NCI-H748 (cell line): ENCODE results near the gene SRC.
A peak's percentile ranks its signal among the peaks of the same experiment; 100 is the strongest.

ENCODE experiments used
- DNase-seq: peaks from one replicate; lab custom pipeline; 2025; ENCODE audit not compliant: unreplicated experiment; lab: John Stamatoyannopoulos, UW

The SRC gene

DNA sequence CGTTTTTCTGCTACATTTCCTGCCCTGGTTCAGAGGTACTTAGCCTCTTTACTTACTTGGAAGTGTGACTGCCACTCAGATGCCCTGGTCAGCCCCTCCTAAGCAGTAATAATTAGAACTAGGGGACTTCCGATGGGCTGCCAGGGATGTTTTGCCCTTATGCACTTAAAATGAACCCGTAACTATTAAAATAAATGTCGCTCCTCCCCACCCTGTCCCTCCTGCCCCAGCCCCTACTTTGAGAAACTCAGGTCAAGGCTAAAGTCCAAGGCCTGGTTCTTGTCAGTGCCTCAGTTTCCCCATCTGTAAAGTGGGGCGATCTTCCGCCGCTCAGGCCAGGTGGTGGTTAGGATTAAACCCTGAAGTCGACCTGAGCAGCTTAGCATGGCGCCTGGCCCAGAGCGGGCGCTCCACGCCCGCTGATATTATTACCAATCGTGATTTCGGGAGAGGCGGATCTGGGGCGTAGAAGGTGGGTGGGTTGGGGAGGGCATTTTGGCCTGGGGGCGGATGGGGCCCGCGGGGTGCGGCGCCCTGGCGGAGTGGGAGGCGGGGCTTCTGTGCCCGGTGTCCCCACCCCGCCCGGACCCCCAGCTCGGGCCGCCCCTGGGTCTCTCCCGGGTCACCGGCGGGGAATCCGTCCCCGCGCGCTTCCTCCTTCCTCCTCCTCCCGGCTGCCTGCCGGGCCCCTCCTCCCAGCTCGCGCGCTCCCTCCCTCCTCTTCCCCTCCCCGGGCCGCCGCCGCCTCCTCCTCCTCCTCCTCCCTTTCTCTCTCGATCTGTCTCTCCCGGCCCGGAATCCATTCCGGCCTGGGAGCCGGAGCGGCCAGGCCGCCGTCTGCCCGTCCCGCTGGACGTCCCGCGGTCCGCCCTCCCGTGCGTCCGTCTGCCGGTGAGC, at the start of gene SRC:
Gene SRC, plus strand, starts transcription at position 802 of the 897 bp plus-strand sequence. CDS start 38,014 bp downstream, outside the sequence.
- DNase-seq: peak; percentile 78

DNA sequence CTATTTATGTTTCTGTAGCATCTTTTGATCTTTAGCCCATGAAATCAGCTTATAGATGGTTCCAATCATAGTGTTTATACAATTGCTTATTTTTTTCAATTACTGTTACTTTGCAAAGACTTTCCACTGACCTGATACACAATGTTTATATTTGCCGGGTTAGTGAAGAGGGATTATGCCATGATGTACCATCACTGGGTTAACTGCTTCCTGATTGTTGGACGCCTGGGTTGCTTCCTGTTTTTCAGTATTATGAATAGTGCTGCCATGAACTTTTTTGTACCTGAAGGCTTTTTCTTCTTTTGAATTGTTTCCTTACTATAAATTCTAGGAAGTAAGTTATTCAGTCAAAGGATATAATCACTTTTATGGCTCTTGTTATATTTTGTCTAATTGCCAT, 49.6 kb upstream of the SRC start:
- no peak for DNase-seq

DNA sequence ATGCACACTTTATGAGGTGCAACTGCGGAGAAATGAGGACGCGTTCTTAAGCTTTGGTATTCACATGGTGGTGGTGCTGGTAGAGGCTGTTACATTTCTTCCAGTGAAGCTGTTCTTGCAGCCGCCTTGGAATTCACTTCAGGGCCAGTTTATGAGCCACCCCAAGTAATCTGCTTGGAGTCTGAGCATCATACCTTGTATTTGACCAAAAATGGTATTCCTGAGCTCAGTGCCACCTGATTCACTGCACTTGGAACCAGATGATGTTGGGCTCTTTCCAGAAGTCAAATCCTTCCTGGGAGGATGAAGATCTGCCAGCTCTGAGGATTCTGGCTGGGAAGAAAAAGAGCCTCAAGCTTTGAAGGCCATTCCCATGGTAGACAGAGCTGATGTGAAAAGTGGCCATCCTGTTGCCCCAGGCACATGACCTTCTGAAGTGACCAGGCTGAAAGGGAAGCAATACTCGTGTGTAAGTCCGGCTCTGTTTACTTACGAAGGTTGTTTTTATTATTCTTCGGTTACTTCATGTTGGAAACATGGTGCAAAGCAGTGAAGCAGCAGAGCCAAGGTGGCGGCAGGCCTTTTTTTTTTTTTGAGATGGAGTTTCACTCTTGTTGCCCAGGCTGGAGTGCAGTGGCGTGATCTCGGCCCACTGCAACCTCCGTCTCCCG, 48.7 kb upstream of the SRC start:
- DNase-seq: no peak

DNA sequence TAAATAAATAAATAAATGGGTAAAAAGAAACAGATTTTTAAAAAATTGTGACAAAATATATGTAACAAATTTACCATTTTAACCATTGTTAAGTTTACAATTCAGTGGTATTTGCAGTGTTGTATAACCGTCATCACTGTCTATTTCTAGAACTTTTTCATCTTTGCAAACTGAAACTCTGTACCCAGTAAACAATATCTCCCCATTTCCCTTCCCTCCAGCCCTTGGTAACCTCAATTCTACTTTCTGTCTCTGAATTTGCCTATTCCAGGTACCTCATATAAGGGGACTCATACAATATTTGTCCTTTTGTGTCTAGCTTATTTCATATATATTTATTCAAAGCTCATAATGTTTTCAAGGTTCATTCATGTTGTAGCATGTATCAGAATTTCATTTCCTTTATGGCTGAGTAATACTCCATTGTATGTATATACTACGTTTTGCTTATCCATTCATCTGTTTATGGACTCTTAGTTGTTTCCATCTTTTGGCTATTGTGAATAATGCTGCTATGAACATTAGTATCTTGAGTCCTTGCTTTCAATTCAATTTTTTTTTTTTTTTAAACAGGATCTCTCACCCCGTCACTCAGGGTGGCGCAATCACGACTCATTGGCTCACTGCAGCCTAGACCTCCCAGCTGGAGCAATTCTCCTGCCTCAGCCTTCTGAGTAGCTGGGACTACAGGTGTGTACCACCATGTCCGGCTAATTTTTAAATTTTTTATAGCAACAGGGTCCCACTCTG, 47.6 kb upstream of the SRC start:
- DNase-seq: no peak

DNA sequence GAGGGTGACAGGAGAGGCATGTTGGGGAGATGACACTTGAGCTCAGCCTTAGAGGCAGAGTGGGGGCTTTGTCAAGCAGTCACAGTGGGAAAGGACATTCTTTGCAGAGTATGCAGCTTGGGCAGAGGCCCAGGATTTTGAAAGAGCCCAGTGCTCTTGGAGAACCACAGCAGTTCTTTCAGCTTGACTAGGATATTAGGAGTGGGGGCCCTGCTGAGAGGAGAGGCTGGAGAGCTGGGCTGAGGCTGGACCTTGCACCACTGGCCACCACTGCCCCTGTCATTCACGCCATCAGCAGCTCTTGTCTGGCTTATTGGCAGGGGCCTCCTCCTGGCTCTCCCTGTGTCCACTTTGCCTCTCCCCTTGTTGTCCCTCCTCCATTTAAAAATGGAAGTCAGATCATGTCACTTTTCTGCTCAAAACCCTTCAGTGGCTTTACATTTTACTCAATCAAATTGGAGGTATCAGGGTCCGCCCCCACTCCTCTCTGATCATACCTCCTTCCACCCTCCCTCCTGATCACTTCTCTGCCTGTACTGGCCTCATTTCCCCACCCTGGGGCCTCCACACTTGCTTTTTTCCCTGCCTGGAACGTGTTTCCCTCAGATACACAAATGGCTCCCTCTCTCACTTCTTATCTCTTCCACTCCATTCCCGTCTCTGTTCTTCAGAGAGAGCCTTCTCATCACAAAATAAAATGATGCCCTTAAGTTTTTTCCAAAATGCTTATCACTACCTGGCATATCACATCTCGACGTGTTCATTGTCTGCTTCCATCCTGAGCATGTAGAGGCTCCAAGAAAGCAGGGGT, 46.0 kb upstream of the SRC start:
- no peak for DNase-seq

DNA sequence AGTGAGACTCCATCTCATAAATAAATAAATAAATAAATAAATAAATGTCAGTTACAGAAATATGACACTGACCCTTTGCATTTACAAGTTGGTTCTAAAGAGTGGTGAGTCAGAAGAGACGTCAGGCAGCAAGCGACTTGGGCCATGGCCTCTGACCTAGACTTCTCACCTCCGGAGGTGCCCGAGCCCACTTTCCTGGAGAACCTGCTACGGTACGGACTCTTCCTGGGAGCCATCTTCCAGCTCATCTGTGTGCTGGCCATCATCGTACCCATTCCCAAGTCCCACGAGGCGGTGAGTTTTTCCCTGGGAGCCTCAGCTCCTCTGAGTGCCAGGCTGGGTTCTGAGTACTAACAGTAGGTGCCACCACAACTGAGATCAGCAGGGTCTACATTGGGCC, 44.8 kb upstream of the SRC start:
- no peak for DNase-seq

DNA sequence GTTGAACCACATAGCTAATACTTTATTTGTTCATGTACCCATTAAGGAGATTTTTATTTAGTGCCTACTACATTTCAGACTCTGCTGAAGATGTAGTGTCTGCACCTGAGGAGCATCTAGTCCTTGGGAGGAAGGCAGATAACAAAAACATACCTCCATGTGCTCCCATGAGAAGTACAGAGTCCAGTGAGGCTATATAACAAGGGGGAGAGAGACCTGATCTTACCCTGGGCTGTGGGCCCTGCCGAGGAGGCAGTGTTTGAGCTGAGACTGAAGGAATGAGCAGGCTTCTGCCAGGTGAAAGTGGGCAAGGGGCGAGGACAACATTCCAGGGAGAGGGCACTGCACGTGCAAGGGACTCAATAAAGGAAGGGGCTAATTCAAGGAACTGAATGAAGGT, 44.4 kb upstream of the SRC start:
- DNase-seq: no peak

DNA sequence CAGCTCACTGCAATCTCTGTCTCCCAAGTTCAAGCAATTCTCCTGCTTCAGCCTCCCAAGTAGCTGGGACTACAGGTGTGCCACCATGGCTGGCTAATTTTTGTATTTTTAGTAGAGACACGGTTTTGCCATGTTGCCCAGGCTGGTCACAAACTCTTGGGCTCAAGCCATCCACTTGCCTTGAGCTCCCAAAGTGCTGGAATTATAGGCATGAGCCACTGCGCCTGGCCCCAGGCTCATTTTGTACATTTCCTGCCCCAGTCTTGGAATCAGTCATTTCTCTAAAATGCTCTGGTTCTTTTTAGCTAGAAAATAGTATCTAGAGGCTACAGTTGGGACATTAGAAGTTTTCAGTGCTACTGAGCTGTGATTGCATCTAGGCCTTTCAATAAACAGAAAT, 43.0 kb upstream of the SRC start:
- no peak for DNase-seq

DNA sequence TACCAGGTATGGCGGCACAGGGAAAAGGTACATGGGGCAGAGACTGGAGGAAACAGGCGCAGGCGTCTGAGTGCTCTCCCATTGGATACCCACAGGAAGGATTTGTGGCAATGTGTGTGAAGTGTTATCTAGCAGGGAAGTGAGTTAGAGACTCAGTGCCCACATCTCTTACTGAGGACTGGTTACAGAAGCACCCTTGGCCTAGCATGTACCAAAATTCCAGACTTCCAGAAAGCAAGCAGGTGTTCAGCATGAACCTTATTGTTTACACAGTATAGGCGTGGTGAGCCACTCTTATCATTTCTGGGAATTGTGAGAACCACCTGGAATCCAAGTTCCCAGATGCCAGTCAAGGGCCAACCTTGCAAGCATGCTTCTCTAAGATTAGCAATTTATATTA, 42.3 kb upstream of the SRC start:
- peak; percentile 86 for DNase-seq

DNA sequence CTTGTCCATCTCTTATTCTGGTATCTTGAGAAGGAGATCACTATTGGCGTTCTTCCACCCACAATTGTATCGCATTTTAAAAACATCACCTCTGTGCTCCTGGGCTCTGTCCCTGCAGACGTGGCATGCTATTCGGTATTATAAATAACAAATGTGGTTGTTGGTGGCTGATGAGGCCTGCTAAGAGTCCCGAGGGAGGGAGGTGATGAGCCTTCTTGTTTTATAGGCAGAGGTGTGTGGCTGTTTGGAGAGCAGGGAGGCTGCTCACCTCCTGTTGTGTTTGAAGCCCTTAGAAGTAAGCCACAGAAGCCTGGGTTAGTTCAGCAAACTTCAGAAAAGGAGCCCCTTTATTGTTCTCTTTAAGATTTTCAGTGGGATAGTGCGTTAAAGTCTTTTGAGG, 40.9 kb upstream of the SRC start:
- DNase-seq: no peak

DNA sequence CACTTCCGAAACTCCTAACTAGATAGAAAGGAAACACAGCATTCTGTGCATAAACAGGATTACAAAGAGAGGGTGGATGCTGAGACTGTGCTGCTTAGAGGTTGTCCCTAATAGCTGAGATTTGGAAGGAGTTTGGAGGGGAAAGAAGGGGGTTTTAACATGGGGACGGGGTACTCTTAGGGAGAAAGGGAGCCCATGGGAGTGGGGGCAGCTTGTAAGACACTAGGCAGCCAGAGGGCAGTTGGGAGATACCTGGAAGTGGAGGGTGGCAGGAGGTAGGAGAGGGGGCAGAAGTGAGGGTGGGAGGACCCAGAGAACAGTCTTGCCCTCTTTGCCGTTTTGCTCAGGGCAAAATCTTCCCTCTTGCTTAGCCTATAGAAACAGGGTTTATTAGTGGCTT, 40.1 kb upstream of the SRC start:
- DNase-seq: no peak

DNA sequence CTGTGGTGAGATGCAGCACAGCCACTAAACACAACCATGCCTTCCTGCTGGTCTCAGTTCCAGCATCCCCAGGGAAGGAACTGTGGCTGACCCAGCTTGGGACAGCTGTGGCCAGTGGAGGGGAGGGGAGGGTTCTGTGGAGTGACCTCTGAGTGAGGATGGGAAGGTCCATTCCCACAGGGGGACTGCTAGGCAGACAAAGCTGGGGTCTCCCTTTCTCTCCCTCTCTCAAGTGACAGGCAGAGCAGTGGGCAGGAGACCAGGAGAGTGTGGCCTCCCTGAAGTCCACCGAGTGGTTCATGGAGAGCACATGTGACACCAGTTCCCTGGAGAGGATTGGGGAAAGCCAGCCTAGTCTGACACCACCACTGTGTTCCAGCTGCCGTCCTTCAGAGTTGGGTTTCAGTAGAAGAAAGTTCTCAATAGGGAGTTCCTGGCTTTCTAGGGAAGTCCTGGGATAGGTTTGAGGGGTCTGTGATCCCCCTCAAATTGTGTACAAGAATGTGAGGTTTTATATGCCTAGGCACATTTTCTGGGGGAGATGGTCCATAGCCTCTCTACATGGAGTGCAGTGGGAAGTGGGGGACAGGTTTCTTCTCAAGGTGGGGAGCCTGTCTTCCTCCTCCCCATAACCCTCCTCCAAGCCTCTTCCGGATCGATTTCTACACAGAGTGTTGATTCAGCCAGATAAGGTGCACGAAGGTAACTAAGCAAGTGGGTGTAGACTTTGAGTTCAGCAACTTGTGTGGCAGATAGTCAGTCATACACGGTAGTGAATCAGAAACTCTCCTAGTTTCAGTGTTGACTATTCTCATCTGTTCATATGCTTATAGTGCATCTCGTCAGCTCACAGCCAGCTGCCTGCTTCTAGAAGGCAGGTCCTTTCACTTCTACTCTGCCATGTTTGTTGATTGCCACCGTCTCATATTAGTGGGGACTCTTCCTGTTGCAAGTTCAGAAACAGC, 37.6 kb upstream of the SRC start:
- DNase-seq: no peak

DNA sequence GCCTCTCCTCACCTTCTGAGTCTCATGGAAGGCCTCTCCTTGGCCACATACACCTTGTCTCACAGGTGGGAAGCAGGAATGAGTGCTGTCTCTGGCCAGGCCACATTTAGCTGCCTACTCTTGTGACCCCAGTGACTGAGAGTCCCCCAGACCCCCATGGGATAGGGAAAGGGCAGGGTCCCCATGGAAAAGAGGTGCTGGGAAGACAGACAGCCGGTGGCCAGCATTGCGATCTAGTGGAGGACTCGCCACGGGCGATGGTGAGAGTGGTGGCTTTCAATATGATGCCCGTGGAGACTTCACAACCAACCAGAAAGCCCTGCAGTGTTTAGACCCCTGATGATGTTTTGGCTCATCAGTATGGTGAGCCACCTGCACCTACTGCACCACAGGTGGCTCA, 36.6 kb upstream of the SRC start:
- no peak for DNase-seq

DNA sequence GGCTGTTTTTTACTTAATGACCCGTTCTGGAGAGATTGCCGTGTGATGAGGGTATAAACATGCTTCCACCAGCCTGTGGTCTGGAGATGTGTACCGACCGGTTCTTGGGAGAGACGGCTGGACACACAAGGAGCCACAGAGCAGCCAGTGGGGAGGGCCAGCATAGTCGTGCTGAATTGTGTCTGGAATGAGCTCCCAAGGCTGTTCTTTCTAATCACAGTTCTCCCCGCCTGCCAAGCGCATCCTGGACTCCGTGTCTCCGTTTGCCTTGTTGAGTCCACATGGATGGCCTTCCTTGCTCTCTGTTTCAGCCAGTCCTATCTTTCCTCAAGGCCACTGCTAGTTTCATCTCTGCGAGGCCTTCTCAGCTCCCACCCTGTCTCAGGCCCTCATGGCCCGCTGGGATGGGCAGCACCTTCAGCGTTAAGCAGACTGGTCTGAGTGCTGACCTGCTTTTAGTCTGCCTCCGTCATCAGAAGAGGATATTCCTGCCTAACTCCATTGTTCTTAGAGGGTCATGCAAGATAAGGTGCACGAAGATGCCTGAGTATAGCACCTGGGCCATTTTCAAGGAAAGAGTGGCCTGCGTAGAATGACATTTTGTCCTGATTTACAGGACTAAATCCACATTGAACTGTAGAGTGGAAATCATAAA, 35.9 kb upstream of the SRC start:
- no peak for DNase-seq

DNA sequence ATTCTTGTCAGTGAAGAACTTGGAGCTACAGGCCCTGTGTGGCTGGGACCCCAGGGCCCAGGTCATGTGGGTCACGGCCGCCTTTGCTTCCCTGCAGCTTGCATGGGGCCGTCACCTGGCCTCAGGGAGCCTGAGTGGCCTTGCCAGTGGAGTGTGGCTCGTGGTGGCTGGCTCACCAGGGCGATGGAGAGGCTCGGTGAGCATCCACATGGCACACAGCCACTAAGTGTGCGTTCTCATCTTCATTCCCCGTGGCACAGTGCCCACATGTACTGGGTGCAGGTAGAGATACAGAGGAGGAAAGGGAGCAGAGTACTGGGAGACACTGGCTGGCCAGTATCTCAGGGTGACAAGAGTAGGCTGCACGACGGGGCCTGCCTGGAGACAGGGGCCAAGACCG, 35.0 kb upstream of the SRC start:
- DNase-seq: no peak

DNA sequence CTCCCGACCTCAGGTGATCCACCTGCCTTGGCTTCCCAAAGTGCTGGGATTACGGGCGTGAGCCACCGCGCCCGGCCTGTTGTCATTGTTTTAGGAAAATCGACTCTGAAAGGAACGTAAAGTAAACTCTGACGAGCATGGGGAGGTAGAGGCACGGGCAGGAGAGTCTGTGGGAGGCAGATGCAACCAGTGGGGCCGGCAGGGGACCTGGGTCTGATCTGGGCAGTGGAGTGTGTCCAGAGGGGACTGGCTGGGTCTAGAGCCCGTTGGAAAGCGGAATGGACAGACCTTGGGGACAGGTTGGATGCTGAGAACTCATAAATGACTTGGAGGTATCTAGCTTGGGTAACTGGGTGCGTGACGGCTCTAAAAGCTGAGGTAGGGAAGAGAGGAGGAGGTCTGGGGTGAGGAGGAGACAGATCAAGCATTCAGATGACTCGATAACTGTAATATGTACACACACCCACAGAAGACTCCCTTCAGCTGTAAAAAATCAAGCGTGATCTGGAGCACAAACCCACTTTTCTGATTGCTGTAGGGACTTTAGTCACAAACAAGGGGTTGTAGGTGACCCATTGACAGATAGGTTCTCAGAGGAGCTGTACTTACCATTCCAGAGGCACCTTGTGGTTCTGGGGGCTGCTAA, 34.1 kb upstream of the SRC start:
- DNase-seq: no peak

DNA sequence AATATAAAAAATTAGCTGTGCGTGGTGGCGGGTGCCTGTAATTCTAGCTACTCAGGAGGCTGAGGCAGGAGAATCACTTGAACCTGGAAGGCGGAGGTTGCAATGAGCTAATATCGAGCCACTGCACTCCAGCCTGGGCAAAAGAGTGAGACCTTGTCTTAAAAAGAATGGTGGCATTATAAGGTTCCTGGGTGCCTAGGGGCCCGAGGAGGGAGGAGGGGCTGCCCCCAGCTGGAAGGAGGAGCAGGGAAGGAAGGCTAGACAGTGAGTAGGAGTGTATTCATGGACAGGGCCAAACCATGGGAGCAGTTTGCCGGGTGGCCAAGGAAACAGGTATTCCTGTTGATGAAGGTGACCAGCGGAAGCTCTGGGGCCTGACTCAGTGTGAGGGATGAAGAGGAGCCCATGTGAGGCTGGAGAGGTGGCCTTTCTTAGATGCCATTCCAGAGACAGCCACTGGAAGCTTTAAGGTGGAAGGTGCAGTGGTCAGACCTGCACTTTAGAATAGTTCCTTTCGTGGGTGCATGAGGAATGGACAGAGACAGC, 32.3 kb upstream of the SRC start:
- DNase-seq: no peak

DNA sequence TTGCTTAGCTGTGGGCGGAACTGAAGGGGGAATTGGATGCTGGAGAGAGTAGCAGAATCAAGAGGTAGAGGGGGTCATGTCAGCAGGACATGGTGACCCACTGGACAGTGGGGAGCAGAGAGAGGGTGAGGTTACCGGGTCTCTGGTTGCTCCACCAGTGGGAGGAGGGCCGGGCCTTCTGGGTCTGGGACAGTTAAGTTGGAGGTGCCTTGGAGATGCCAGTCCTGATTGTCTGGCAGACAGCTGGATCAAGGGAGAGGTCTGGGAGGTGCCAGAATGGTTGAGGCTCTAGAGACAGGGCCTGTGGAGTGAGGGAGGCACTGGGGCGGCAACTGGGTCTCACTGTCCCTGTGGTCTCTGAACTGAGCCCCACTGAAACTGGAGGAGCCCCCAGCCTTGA, 31.8 kb upstream of the SRC start:
- DNase-seq: no peak

DNA sequence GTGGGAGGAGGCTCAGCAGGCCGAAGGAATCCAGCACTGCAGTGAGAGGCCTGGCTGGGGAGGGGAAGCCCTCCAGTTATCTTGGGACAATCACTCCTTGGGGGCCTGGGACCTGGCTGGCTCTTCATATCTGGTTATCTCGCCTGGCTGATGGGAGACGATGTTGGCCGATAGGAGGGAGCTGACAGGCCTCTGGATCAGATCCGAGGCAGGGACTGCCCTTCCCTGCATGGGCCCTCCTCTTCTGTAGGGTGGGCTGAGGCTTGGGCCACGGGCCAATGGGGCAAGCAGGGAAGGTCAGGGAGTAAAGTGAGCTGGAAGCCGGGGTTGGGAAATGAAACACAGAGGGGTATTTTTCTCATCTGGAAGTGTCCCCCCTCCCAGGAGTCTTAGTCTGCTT, 31.3 kb upstream of the SRC start:
- DNase-seq: no peak
